HG03066 (cell line): ENCODE data around the gene AATK.

Experiments
- ATAC-seq: cut with Tn5 transposase; IDR thresholded peaks from one replicate; pipeline ENCODE4 v1.9.1; 2021; ENCODE audit warnings: low read depth; ENCODE audit not compliant: unreplicated experiment

Gene AATK

GRCh38 chr17:81197409-81197795 is 31.4 kb upstream of the AATK start:
- no peak for ATAC-seq

- ATAC-seq, result no peak
Measured at GRCh38 chr17:81196505-81197408, 30.7 kb upstream of the AATK start.

GRCh38 chr17:81195941-81196495 is 30.0 kb upstream of the AATK start:
- no peak for ATAC-seq

GRCh38 chr17:81194941-81195901 is 29.2 kb upstream of the AATK start:
- no peak for ATAC-seq

GRCh38 chr17:81194225-81194760 is 28.3 kb upstream of the AATK start:
- no peak for ATAC-seq

- ATAC-seq, result no peak
Measured at GRCh38 chr17:81193470-81194224, 27.6 kb upstream of the AATK start.

GRCh38 chr17:81193051-81193410 is 27.0 kb upstream of the AATK start:
- no peak for ATAC-seq

GRCh38 chr17:81192386-81193050 is 26.5 kb upstream of the AATK start:
- ATAC-seq, result no peak

- no peak for ATAC-seq
Measured at GRCh38 chr17:81191646-81192045, 25.6 kb upstream of the AATK start.

GRCh38 chr17:81191116-81191515 is 25.1 kb upstream of the AATK start:
- no peak for ATAC-seq

- no peak for ATAC-seq
Measured at GRCh38 chr17:81190591-81190990, 24.6 kb upstream of the AATK start.

GRCh38 chr17:81189670-81190530 is 23.9 kb upstream of the AATK start:
- no peak for ATAC-seq

- ATAC-seq, result no peak
Measured at GRCh38 chr17:81189016-81189415, 23.0 kb upstream of the AATK start.

GRCh38 chr17:81188491-81188840 is 22.4 kb upstream of the AATK start:
- ATAC-seq, result no peak

- ATAC-seq, result no peak
Measured at GRCh38 chr17:81187586-81188490, 21.8 kb upstream of the AATK start.

GRCh38 chr17:81187120-81187519 is 21.1 kb upstream of the AATK start:
- ATAC-seq, result no peak

- ATAC-seq, result no peak
Measured at GRCh38 chr17:81186203-81186602, 20.2 kb upstream of the AATK start.

- no peak for ATAC-seq
Measured at GRCh38 chr17:81184555-81184954, 18.5 kb upstream of the AATK start.
